Stimulated activated CD4-positive, alpha-beta T cell treated with anti-CD3 and anti-CD28 coated beads, Interleukin-12 subunit alpha, Interleukin-12 subunit beta, amount 100 ng/mL, for 4 hours (primary cell): Measurements from ENCODE around the gene RASSF1.
"Not testable (repeated sequence)": the region's sequence is repeated elsewhere in the genome, so short reads cannot be mapped to it uniquely, and the experiment has no call there.

Experiments
- DNase-seq: peaks from one replicate; pipeline ENCODE4 v3.0.0-alpha.2; 2020

RASSF1 gene

GRCh38 chr3:50322386-50323091, 18.1 kb downstream of the RASSF1 start, which contains the start of gene HYAL2:
TSS of gene HYAL2 (minus strand) at chr3:50322745. CDS start at chr3:50320489, 2,256 bp downstream.
- DNase-seq: no peak

- DNase-seq: no peak
These were observed 18.6 kb downstream of the RASSF1 start for GRCh38 chr3:50322115-50322385.

GRCh38 chr3:50321336-50322114, 19.1 kb downstream of the RASSF1 start:
- peak; percentile 78 for DNase-seq

GRCh38 chr3:50320853-50321335, 19.7 kb downstream of the RASSF1 start:
- DNase-seq: peak; percentile 62

- DNase-seq: no peak
These were observed 20.6 kb downstream of the RASSF1 start for GRCh38 chr3:50319894-50320625.

GRCh38 chr3:50319181-50319893, 21.3 kb downstream of the RASSF1 start:
- no peak for DNase-seq

- DNase-seq: no peak
These were observed 22.0 kb downstream of the RASSF1 start for GRCh38 chr3:50318615-50319014.

- no peak for DNase-seq
These were observed 22.5 kb downstream of the RASSF1 start for GRCh38 chr3:50318163-50318562.

GRCh38 chr3:50317300-50317699, 23.3 kb downstream of the RASSF1 start:
- DNase-seq: no peak

GRCh38 chr3:50316657-50317242, 23.9 kb downstream of the RASSF1 start:
- DNase-seq: no peak

- no peak for DNase-seq
These were observed 25.8 kb downstream of the RASSF1 start for GRCh38 chr3:50314816-50315215.

- DNase-seq: no peak
These were observed 26.3 kb downstream of the RASSF1 start for GRCh38 chr3:50314342-50314741.

GRCh38 chr3:50312041-50312440, 28.6 kb downstream of the RASSF1 start:
- not testable (repeated sequence) for DNase-seq

GRCh38 chr3:50304601-50305000, 36.0 kb downstream of the RASSF1 start:
- DNase-seq: no peak

GRCh38 chr3:50303013-50303815, 37.4 kb downstream of the RASSF1 start, which contains the start of gene HYAL1:
TSS of gene HYAL1 (minus strand) at chr3:50303574. CDS start at chr3:50302956, 618 bp downstream.
- no peak for DNase-seq

GRCh38 chr3:50302095-50303012, 38.3 kb downstream of the RASSF1 start:
- no peak for DNase-seq

GRCh38 chr3:50300681-50301254, 39.9 kb downstream of the RASSF1 start:
- DNase-seq: no peak

GRCh38 chr3:50299929-50300680, 40.5 kb downstream of the RASSF1 start:
- DNase-seq: no peak

GRCh38 chr3:50299638-50299928, 41.1 kb downstream of the RASSF1 start:
- DNase-seq: no peak
